Pancreas (tissue), 10 donors: ENCODE data around the gene SECISBP2. TPM values are rescaled to one million over a fixed set of nuclear protein-coding genes. Genes with fewer than 3 reads are reported as not detected.

Source experiments
- ATAC-seq, 4 donors: fragments of 200-7000 bp; cut with Tn5 transposase; one replicate each; pipeline versions ENCODE4 v1.8.0 to v1.9.1; 2020; ENCODE audit warnings: mild to moderate bottlenecking in 4 of 4, moderate library complexity in 4 of 4
- DNase-seq, 6 donors: peaks; one replicate each; pipeline ENCODE4 v3.0.0-alpha.2; 2020
- FAIRE-seq: peaks from 2 replicates; lab custom pipeline; 2012; peaks lifted over from hg19 to GRCh38; lab: Jason Lieb, UNC
- H3K27ac ChIP-seq, 4 donors: fragments of 200-600 bp; sonication (generic); 1 replicate in 3 of 4; 2 replicates in 1 of 4; pipeline versions ENCODE4 v1.5.0 to v1.8.0; 2020
- H3K27me3 ChIP-seq, 4 donors: fragments of 200-600 bp; one replicate each; pipeline ENCODE4 v1.8.0; 2021
- H3K36me3 ChIP-seq, 3 donors: fragments of 200-600 bp; sonication (generic) in 1 of 3; one replicate each; pipeline versions ENCODE4 v1.5.0 to v1.8.0; 2020 to 2021
- H3K4me1 ChIP-seq, 3 donors: fragments of 200-600 bp; one replicate each; pipeline ENCODE4 v1.8.0; 2021
- H3K4me3 ChIP-seq, 4 donors: fragments of 200-600 bp; sonication (generic) in 2 of 4; one replicate each; pipeline versions ENCODE4 v1.5.0 to v1.8.0; 2020 to 2021
- H3K9me3 ChIP-seq, 4 donors: fragments of 200-600 bp; one replicate each; pipeline ENCODE4 v1.8.0; 2021
- WGBS, 2 donors: extraction: QIAGEN DNeasy Blood & Tissue Kit; methylation state at CpG; one replicate each; pipeline ENCODE4 v1.1.7; 2013; 5-methylcytosine and 5-hydroxymethylcytosine counted together
- intact Hi-C, 3 donors: fragments of 100-400 bp; cut with DNase I; formaldehyde crosslinking; loops; one replicate each; pipeline versions ENCODE4 v1.11.1 to v1.14.2; 2022
- polyA plus RNA-seq, 2 donors: library from polyadenylated mRNA; stranded (reverse); fragments of 200-250 nt; gene quantifications; one replicate each; pipeline ENCODE4 v1.2.3, GENCODE V29; 2013
- total RNA-seq, 6 donors: library from RNA; stranded (reverse); fragmentation: NEBNext Ultra II Directional in 4 of 6; extraction: Animal tissue kit (Norgen Biotek cat#: 25700) in 4 of 6; gene quantifications; one replicate each; pipeline versions ENCODE4 v1.2.1 to v1.2.4, GENCODE V29; 2021 to 2023
- TF ChIP-seq, protein P1 (sequence below), 4 donors: fragments of 200-600 bp; sonication (generic) in 3 of 4; IDR thresholded peaks; one replicate each; pipeline versions ENCODE4 v1.5.0 to v1.8.0; 2021; ENCODE audit warnings: antibody characterized with exemption in 4 of 4
- donor health status: healthy with polysubstance abuse.
- donor health status: DM: no; HTN: no; CAD: no; lungs with moderate emphysema.
- donor health status: DM: no; HTN: no; CAD: no.
- donor health status: control.
- donor health status: control.
- donor health status: Bipolar disorder and iron deficiency.
- donor health status: DM: yes; HTN: yes; CAD: no.
- donor health status: DM: no; HTN: no; CAD: no.
- donor health status: DM: no; HTN: no; CAD: no.
- donor health status: DM: yes; HTN: yes; CAD: no.

The SECISBP2 gene
- total and polyA plus RNA-seq, 8 donors: 23.4 to 41.1 (median 29.6) TPM

- 91 to 94% methylated on average over 3 of the region's 3 CpGs for WGBS, 2 donors
- no peak for ATAC-seq
Observed at GRCh38 chr9:89366711-89367110, 48.4 kb downstream of the SECISBP2 start.

GRCh38 chr9:89367281-89367680, 49.0 kb downstream of the SECISBP2 start:
- ATAC-seq (no peak), DNase-seq (peak in 1 of 6 donors; percentile 34), FAIRE-seq (no peak)
- intact Hi-C loops: no loop called here
- no peak overlapping the region for H3K27ac ChIP-seq
- H3K4me1 ChIP-seq: no peaks in the 10 kb centered on the region
- H3K4me3 ChIP-seq: no peak overlapping the region
- H3K36me3 ChIP-seq: peaks cover 0 to 3% (median 0%) of the 10 kb centered on the region in 3 donors
- no peaks in the 10 kb centered on the region for H3K9me3 ChIP-seq
- WGBS, 2 donors: 93 to 97% methylated on average over 4 of the region's 4 CpGs
- TF ChIP-seq, protein P1, sequence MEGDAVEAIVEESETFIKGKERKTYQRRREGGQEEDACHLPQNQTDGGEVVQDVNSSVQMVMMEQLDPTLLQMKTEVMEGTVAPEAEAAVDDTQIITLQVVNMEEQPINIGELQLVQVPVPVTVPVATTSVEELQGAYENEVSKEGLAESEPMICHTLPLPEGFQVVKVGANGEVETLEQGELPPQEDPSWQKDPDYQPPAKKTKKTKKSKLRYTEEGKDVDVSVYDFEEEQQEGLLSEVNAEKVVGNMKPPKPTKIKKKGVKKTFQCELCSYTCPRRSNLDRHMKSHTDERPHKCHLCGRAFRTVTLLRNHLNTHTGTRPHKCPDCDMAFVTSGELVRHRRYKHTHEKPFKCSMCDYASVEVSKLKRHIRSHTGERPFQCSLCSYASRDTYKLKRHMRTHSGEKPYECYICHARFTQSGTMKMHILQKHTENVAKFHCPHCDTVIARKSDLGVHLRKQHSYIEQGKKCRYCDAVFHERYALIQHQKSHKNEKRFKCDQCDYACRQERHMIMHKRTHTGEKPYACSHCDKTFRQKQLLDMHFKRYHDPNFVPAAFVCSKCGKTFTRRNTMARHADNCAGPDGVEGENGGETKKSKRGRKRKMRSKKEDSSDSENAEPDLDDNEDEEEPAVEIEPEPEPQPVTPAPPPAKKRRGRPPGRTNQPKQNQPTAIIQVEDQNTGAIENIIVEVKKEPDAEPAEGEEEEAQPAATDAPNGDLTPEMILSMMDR (IDR thresholded peaks at IDR 0.05): no peak
- no peaks in the 10 kb centered on the region for H3K27me3 ChIP-seq

More at GRCh38 chr9:89366711-89367110, 48.4 kb downstream of the SECISBP2 start:
- Histone ChIP-seq H3K27ac (no peak overlapping the region), H3K4me1 (no peaks in the 10 kb centered on the region), H3K36me3 (peaks cover 0 to 8% (median 4%) of the 10 kb centered on the region in 3 donors), H3K4me3 (no peak overlapping the region), H3K9me3 (no peaks in the 10 kb centered on the region), H3K27me3 (no peaks in the 10 kb centered on the region)
- TF ChIP-seq, protein P1 (IDR thresholded peaks at IDR 0.05): no peak
- DNase-seq (no peak), FAIRE-seq (no peak)
- intact Hi-C loops: no loop called here

DNA sequence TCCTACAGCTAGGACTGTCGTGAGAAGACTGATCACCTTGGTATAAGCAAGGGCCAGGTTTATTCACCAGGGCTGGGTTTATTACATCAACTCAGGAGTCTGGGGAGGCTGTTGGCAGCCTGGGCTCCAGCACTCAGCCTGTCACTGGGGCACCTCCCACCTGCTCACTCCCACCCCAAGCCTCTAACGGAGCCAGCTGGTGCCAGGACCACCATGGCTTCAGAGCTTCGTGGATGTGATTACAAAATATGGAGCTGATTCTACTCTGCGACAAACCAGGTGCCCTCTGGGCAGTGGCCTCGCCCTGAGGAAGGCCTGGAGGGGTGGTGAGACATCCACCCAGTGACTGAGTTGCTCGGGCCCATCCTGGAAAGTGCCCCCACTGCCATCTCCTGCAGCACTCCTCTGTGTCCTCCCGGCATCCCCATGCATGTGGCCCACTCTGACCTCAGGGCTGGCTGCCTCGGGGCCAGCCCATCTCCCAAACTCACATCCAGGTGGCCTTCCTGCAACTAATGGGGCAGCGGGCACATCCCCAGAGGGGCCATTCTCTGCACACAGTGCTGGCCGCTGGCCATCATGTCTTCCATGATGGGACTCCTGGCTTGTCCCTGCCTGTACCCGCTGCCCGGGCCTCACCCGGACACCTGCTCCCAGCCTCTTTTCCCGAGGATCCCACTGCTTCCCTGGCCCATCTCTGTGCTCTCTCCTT, 49.6 kb downstream of the SECISBP2 start:
- Histone ChIP-seq H3K4me3 (no peak overlapping the region), H3K27ac (no peak overlapping the region), H3K36me3 (no peaks in the 10 kb centered on the region), H3K9me3 (no peaks in the 10 kb centered on the region), H3K4me1 (no peaks in the 10 kb centered on the region), H3K27me3 (no peaks in the 10 kb centered on the region)
- DNase-seq (peak in 3 of 6 donors; percentile 23 to 59 (median 45)), ATAC-seq (no peak), FAIRE-seq (no peak)
- TF ChIP-seq, protein P1 (IDR thresholded peaks at IDR 0.05): no peak
- 84 to 87% methylated on average over 14 of the region's 14 CpGs for WGBS, 2 donors
- intact Hi-C loops: no loop called here

GRCh38 chr9:89368550-89368949, 50.2 kb downstream of the SECISBP2 start:
- FAIRE-seq (no peak), DNase-seq (peak in 1 of 6 donors; percentile 3), ATAC-seq (no peak)
- no peaks in the 10 kb centered on the region for H3K9me3 ChIP-seq
- H3K27ac ChIP-seq: no peak overlapping the region
- TF ChIP-seq, protein P1 (IDR thresholded peaks at IDR 0.05): no peak
- H3K27me3 ChIP-seq: no peaks in the 10 kb centered on the region
- no peaks in the 10 kb centered on the region for H3K36me3 ChIP-seq
- WGBS, 2 donors: 80 to 82% methylated on average over 7 of the region's 7 CpGs
- H3K4me1 ChIP-seq: no peaks in the 10 kb centered on the region
- H3K4me3 ChIP-seq: no peak overlapping the region
- intact Hi-C loops: no loop called here

DNA sequence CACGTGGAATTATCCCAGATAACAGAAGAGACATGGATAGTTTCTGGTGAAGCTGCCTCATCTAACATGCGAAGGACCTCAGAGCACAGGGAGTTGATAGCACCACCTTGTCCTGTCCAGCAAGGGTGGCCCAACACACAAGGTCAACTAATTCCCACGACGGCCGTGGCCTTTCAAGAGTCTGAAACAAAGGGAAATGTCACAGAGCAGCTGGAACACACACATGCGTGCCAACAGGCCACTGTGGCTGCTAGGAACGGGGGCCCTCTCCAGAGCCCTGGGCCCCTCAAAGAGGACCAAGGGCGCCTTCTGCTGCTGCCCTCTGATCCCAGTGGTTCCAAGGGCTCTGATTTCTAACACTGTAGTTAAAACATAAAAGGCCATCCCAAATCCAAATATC, 50.7 kb downstream of the SECISBP2 start:
- DNase-seq (peak in 1 of 6 donors; percentile 1), ATAC-seq (no peak), FAIRE-seq (no peak)
- TF ChIP-seq, protein P1 (IDR thresholded peaks at IDR 0.05): no peak
- Histone ChIP-seq H3K36me3 (no peaks in the 10 kb centered on the region), H3K4me1 (no peaks in the 10 kb centered on the region), H3K9me3 (no peaks in the 10 kb centered on the region), H3K27me3 (no peaks in the 10 kb centered on the region), H3K4me3 (no peak overlapping the region), H3K27ac (no peak overlapping the region)
- WGBS, 2 donors: 75 to 80% methylated on average over 8 of the region's 8 CpGs
- intact Hi-C loops: no loop called here
